GM19328 (cell line): ENCODE data around the gene KLHL21.
A peak's percentile ranks its signal among the peaks of the same experiment; 100 is the strongest.

ENCODE experiments used
- ATAC-seq: cut with Tn5 transposase; IDR thresholded peaks from one replicate; pipeline ENCODE4 v1.9.1; 2021; ENCODE audit warnings: mild to moderate bottlenecking, moderate library complexity; ENCODE audit not compliant: unreplicated experiment

KLHL21 gene

DNA sequence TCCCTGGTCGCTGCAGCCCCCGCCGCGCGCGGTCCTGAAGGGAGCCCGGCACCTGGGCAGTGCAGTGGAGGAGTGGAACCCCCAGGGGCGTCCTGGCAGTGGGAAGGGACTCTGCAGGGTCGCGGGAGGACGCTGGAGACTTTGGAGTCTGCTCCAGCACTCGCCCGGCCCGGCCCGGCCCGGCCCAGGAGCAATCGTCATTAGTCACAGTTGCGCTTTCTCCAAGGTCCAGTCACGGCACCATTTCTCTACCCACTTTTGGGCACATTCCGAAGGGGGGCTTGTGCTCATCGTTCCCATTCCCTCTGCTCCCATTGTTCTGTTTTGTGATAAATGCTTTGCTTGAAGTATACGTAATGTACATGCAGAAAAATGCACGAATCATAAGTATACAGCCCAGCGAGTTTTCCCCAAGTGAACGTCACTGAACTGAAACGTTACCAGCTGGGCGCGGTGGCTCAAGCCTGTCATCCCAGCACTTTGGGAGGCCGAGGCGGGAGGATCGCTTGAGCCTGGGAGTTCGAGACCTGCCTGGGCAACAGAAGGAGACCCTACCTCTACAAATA lies 23.0 kb upstream of the KLHL21 start:
- ATAC-seq, result peak; percentile 42

DNA sequence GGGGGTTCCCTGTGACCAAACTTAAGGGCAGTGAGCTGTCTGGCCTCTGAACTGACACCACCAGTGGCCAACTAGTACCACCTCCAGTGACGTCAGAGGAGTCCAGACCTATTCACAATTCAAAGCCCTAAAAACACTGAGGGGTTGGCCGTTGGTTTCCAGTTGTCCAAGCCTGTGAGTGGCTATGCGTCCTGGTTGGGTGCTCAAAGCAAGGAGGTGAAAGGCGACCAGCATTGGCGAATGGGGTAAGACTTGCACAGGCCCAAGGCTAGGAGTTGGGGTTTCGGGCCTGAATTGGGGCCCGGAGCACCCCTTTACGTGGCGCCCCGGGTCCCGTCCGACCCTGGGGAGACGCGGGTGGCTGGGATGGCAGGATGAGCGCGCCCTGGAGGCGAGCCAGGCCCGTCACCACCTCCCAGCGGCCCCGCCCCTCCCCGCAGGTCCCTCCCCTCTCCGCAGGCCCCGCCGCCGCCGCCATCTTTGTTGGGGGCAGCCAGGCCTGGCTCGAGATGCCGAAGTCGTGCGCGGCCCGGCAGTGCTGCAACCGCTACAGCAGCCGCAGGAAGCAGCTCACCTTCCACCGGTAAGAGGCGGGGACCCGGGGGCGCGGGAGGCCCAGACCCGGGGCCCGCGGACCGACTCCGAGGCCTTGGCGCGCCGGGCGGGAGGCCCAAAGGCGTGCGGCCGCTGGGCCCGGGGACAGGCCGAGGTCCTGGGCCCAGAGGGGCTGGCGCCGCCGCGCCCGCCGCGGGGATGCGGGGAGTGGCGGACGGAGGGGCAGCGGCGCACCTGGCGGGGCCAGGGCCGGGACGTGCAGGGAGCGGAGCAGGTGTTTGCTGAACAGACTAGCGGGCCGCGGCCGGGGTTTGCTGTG lies 22.3 kb upstream of the KLHL21 start, which contains the start of gene THAP3:
THAP3 (plus strand) TSS at position 159 of the 874 bp plus-strand sequence; CDS start at position 510, 351 bp downstream.
- peak; percentile 76 for ATAC-seq

DNA sequence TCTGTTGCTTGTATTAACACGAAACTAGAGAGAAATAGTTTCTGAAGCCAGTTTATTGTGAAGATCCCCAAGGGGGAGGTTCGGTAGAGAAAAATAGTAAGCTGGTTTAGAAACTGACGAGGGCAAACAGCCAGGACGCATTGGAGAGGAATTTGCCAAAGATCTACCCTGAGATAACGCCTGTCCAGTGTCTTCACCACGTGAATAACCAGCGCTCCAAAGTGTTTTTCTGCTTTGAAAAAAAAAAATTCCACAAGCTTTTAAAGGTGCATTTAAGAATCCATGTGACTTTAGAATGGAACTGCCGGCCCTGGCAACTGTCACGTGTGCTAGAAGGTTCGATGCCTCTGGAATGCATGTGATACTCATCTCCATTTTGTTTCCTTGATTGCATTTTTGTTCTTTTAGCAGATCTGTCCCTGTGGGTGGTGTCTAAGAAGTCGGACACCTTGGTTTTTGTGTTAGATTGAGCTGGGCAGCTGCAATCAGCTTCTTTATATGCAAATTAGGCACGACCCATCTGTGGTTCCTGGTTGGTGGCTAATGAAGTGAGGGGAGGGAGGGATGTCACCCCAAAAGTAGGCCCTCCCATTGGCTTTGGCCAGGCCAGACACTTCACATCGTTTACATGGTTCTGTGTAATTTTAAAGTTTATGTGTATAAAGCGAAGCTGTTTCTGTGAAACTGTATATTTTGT lies 20.7 kb upstream of the KLHL21 start:
- no peak for ATAC-seq

DNA sequence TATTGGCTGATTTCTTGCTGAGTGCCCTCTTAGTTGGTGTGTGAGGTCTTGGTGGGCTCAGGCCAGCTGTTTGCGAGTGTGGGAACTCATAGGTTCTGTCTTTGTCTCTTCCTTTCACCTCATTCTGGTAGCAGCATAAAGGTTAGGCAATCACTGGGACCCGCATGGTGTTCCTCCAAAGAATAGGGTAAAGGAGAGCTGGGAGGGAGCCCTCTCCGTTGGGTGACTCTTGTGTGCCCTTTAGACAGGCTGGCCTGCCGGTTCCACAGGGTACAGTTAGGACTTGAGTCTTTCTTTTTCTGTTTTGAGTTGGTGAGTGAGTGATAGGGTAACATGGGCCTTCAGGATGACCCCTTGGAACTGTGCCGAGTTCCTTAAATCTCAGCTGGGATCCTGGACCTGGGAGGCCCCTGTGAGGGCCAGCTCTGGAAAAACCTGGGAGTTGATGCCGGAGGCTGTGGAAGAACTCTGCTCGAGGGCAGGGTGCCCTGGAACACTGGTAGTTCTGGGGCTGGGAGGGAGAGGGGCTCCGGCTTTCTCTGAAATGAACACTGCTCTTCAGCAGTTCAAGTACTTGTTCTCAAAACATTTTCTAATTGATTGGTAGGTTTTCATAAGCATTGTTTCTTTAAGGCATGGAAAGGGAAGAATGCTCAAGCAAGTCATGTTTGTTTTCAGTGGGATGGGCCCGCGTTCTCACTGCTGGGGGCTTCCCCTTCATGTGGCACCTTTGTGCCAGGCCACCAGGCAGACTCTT lies 19.9 kb upstream of the KLHL21 start:
- ATAC-seq, result no peak

DNA sequence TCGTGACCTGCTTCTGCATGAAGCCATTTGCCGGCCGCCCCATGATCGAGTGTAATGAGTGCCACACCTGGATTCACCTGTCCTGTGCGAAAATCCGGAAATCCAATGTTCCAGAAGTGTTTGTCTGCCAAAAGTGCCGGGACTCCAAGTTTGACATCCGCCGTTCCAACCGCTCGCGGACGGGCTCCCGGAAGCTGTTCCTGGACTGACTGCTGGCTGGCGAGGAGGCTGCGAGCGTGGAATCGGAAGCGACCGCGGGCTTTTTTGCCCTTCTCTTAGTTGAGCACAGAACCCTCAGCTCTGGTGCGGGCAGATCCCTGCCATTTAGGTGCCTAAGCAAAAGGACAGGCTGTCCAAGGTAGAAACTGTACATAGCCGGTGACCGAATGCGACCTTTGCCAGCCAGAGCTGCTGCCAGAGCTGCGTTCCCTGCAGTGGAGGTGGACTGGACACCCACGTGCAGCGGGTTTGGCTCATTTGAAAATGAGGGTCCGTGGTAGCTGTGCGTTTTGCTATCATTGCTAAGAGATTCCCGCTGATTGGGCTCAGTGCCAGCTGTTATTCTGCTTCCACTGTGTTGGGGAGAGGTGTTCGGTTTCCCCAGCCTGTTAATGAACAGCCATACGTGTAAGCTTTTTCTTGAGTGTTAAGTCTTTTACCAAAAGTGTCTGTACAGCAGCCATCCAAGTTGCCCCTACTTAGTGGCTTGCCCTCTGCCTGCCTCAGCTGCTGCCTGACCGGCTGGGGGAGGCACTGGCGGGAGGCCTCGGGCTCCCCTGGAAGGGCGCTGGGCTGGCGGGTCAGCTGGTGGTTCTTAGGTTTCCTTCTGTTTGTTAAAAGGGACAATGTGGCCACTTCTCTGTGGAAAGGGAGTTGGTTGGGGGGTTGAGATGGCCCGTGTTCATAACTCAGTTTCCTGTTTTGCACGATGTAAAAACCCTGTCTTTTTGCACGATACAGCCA lies 19.0 kb upstream of the KLHL21 start:
- ATAC-seq, result no peak

DNA sequence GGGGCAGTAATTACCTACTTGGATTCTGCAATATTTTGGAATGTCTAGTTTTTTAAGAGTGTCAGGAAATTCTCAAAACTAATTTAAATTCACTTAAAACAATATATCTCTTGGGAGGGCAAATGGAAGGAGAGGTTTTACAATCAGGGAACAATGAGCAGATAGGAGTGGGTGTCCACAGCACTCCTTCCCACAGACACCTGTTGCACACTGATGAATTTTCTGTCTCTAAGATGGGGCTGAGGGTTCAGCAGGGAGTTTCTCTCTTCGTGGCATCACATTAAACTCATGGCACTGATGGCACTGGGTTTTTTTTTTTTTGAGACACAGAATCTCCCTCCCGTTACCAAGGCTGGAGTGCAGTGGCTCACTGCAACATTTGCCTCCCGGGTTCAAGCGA lies 16.4 kb upstream of the KLHL21 start:
- ATAC-seq, result no peak

DNA sequence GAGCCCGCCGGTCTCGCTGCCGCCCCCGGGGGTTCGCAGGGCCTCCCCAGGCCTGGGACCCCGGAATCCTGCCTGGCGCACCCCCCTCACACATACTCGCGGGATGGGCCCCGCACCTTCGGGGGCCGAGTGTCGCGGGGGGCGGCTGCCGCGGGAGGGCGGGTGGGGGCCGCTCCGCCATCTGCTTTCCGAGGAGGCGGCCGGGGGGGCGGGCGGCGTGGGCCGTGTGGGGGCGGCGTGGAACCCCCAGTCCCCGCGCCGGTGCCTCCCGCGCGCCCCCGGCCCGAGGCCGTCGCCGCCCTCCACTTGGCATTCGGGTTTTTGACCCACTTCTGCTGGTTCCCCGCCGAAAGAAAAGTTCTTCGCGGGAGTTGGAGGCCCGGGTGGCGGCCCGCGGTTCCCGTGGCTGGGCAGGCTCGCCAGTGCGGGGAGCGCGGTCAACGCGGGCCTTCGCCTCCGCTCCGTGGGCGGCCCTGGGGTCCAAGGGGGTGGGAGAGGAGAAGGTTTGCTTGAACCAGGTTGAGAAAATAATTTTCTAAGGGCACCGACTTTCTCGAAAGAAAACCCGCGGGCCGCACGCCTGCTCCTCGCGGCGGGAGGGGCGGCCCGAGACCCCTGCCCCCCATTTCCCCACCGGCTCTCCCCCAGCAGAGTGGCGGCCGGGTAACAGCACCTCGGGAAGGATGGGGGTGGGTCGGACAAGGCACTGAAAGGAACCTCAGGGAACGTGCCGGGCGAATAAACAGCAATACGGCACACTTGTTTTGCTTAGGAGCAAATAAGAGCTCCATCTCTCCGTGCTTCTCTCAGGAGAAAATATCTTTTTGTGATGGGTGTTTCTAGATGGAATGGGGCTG lies 12.5 kb upstream of the KLHL21 start:
- no peak for ATAC-seq

DNA sequence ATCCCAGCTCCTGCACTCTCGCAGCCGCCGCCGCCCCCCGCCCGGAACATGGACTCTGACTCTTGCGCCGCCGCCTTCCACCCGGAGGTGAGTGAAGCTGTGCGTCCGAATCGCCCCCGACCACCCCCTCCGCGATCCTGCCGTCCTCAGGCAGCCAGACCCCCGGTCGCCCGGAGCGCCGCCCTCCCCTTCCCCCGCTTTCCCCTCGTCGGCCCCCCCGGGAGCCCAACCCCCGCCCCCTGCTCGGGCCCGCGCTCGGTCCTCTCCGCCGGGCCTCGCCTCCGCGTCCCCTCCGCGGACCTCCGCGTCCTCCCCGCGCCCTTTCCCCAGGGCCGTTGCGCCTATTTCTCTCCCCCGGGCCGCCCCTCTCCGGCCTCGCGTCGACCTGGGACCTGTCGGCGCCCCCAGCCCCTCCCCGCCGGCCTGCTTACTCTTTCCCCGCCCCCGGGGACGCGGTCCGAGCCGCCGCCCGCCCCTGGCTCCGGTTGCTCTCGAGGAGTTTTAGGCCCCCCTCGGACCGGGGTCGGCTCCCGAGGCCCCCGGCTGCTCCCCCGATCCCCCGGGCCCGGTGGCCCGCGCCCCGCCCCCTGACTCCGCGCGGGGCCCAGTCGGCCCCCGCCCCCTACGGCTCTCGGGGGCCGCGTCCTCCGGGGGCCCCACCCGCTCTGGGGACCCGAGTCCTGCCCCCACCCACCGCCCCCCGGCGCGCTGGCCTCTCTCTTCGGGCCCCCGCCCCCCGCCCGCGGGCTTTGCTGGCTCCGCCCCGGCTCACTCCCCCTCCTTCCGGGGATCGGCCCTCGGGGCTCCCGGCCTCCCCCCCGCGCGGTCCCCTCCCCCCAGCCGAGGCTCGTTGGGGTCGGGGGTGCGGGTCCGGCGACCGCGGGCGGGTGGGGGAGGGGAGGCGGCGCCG lies 11.6 kb upstream of the KLHL21 start:
- no peak for ATAC-seq

DNA sequence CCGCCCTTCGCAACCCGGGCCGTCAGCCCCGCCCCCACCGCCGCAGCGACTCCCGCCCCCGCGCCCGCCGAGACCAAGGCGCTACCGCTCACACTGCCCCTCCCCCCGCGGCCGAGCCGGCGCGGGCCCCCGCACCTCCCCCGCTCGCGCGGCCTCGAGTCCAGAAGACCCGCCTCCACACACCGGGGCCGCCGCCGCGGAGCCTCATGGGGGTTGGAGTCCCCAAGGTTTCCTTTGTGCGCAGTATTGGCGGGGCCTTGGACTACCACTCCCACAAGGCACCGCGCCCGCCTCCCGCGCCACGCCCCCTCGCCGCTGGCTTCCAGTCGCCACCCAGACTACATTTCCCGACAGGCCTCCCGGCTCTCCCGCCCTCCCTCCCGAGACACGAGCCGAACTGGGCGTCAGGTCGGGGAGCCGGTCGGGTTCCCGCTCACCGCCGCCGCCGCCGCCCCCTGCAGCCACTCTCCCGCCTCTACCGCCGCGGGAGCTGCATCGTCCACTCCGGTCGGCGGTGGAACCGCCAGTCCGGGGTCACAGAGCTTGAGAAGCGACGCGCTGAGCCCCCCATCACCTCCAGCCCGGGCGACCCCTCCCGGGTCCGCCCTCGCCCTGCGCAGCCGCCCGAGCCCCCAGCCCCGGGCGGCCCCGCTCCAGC lies 10.8 kb upstream of the KLHL21 start, which contains the start of gene PHF13:
PHF13 (plus strand) TSS at position 371 of the 658 bp plus-strand sequence. CDS start 336 bp downstream, outside the sequence.
- peak; percentile 90 for ATAC-seq

DNA sequence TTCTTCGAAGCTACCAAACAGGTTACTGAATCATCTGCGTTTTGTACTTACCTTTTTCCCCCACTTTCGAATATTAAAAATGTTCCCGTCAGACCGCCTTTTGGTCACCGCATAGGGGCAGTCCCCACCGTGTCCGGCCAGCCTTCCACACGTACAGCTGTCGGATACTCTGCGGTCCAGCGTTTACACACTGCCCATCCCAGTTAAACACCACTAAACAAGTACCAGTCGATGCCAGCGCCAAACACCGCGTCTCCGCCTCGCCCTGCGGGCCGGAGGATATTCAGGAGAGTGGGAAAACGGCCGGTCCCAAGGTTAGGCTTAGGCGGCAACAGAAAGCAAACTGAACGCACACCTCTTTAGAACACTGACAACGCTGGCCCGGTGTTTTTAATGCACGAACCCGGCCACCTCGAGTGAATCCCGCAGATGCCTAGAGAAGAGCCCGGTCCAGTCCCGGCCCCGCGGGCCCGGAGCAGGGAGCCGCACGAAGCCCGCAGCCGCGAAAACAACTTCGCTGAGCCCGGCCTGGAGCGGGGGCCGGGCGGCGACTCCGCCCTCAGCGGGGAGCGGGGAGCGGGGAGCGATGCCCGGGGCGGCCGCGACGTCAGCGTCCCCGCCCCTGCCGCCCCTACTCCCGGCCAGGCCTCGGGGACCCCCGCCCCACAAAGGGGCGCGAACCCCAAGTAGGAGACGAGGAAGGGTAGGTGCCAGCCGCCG lies 10.1 kb upstream of the KLHL21 start:
- peak; percentile 31 for ATAC-seq

DNA sequence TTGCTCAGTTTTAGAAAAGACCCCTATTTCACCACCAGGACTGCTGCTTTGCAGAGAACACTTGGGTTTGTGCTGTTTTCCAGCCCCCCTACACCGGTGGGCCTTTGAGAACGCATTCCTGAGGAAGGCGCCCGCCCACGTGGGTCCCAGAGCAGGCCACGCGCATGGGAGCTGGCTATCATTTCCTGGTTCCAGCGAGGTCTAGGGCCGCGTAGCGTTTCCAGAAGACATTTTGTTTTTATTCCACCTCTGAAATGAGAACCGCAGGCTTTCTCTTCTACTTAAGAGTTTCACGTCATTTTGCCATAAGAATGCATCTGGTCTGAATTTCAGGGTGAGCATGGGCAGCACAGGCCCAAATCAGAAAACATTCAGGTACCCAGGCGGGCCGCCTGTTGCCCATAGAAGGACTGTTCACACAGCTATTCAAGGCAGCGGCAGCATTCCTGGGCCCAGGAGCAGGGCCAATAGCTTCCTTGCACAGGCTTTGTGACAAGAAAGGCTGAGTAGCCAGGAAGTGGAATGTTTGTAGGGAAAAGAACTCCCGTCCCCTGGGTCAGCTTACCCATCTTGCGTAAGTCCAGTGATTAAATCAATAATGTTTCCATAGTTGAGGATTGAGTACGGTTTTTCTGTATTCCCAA lies 1.4 kb upstream of the KLHL21 start:
- no peak for ATAC-seq

DNA sequence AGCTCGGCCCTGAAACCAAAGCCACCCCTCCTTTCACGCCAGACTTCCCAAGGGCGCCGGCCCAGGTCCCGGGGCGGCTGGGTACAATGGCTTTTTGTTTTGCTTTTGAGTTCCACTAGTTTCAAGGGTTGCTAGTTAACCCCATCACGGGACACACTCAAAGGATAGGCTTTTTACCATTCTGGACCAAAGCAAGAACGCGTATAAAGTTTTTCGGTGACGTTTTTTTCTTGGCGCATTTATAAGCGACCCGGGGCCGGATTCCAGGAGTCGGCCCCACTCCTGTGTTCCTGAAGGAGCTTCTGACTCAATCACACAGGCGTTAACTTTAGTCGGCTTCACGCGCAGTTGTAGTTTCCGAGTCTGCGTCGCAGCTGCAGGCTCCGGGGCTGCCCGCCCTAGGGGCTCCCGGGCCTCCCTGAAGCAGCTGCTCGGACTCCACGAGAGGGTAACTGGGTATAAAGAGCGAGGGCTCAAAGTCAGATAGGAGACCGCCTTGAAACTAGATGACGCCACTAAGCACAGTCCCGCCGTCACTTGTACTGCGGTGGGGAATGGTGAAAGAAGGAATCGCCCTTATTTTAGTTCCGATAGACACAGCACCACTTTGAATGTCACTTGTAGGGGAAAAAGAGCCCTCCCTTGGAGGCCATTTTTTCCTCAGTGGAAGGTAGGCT lies 707 bp upstream of the KLHL21 start:
- peak; percentile 24 for ATAC-seq

DNA sequence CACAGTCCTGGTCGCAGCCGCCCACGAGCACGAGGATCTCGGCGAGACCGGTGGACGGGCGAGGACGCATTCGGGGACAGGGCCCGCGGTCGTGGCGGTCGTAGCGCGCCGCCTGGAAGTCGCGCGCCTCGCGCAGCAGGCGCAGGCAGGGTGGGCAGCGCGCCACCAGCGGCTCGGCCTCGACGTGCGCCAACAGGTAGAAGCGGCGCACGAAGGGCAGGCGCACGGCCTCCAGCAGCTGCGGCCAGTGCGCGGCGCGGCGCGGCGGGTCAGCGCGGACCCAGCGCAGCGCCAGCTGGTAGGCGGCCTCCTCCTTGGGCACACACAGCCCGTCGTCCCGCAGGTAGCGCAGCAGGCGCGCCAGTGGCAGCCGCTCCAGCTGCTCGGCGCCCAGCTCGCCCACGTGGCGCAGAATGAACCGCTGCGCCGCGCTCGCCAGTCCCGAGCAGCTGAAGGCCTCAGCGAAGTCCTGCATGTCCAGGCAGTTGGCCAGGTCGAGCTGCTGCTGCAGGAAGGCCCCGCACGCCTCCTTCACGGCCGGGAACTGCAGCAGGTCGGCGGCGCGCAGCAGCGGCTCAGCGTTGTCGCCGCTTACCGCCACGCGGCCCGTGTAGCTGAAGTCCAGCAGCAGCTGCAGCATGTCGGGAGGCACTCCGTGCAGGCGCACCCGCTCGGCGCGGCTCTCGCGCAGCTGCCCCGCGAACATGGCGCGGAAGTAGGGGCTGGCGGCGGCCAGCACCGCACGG lies 573 bp downstream of the KLHL21 start:
- peak; percentile 6 for ATAC-seq

DNA sequence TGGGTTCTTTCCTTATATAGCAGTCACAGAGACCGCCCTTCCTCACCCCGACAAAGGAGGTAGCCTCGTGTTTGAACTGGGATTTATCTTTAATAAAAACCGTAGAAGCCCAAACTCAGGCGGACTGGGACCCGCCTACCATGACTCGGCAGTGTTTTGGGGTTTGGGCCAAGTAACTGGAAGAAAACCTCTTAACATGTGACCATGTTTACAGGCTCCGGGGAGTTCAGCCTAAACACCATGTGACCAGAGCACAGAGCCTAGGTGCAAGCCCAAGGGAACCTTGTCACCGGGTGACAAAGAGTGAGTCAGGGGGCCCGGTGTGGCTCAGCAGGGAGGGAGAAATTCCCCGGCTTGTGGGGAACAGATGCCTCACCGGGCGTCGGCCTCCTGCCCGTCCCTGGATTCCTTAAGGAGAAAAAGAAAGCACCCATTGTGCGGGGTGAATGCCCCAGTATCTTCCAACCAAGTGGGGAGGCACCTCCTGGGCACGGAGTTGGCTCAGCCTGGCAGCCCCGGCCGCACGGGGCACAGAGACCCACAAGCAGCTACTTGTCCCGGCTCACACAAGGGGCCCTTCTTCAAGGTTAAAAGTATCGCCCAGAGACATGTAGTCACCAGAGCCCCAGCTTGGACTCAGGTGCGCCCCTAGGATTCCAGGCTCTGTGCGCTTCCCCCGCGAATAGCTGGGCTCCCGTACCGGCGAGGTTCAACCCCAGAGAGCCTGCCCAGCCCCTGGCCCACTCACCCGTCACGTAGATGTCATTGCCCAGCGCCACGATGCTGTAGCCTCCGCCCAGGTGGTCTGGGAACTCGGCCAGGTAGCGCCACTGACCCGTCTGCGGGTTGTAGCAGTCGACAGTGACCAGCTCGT lies 1.4 kb downstream of the KLHL21 start:
- ATAC-seq, result no peak
